ENCODE results near the gene LRP1B.

DNA sequence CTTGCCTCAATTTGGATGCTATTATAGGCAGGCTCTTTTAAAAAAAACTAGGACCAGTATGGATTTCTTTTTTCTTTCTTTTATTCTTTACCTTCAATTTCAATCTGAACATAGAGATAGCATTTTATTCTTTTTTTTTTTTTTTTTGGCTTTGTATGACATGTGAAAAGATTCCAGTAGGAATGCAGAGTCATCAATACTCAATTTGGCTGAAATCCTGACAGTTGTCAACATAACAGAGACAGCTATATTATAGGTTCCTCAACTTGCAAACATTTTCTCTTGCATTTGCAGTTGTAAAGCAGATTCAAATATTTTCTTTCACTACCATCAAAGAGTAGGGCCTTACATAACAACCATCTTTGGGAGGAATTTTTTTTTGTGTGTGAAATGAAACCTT lies 334.4 kb downstream of the LRP1B start:
- TF ChIP-seq, protein P1, sequence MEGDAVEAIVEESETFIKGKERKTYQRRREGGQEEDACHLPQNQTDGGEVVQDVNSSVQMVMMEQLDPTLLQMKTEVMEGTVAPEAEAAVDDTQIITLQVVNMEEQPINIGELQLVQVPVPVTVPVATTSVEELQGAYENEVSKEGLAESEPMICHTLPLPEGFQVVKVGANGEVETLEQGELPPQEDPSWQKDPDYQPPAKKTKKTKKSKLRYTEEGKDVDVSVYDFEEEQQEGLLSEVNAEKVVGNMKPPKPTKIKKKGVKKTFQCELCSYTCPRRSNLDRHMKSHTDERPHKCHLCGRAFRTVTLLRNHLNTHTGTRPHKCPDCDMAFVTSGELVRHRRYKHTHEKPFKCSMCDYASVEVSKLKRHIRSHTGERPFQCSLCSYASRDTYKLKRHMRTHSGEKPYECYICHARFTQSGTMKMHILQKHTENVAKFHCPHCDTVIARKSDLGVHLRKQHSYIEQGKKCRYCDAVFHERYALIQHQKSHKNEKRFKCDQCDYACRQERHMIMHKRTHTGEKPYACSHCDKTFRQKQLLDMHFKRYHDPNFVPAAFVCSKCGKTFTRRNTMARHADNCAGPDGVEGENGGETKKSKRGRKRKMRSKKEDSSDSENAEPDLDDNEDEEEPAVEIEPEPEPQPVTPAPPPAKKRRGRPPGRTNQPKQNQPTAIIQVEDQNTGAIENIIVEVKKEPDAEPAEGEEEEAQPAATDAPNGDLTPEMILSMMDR (IDR thresholded peaks at IDR 0.05), result no peak
- TF ChIP-seq POLR2A (IDR thresholded peaks at IDR 0.05), result no peak

All from tibial nerve (tissue), 3 donors.